Karpas-422 (cell line): Measurements from ENCODE around the gene FGD2. TPM values are rescaled to one million over a fixed set of nuclear protein-coding genes. Genes with fewer than 3 reads are reported as not detected.
A peak's percentile ranks its signal among the peaks of the same experiment; 100 is the strongest.

ENCODE experiments used
- DNase-seq: peaks from one replicate; pipeline ENCODE4 v3.0.0-alpha.2; 2015
- H2AFZ ChIP-seq: fragments of 200-600 bp; sonication (generic); 2 replicates; pipeline ENCODE4 v1.6.1; 2014; ENCODE audit warnings: antibody characterized with exemption, low read length, mixed read lengths
- H3K27ac ChIP-seq: fragments of 200-600 bp; sonication (generic); 2 replicates; pipeline ENCODE4 v1.5.1; 2014; ENCODE audit warnings: mild to moderate bottlenecking, low read length, moderate library complexity
- H3K27me3 ChIP-seq: fragments of 200-600 bp; sonication (generic); 2 replicates; pipeline ENCODE4 v1.6.1; 2014; ENCODE audit warnings: low read length, mixed read lengths
- H3K36me3 ChIP-seq: fragments of 200-600 bp; sonication (generic); 2 replicates; pipeline ENCODE4 v1.6.1; 2014; ENCODE audit warnings: low read length, mixed read lengths; ENCODE audit not compliant: insufficient read depth
- H3K4me1 ChIP-seq: fragments of 200-600 bp; sonication (generic); 2 replicates; pipeline ENCODE4 v1.6.1; 2014; ENCODE audit warnings: mild to moderate bottlenecking, low read length, mixed read lengths
- H3K4me2 ChIP-seq: fragments of 200-600 bp; sonication (generic); 2 replicates; pipeline ENCODE4 v1.6.1; 2014; ENCODE audit warnings: low read length, low read depth, mild to moderate bottlenecking; ENCODE audit not compliant: poor library complexity, severe bottlenecking
- H3K4me3 ChIP-seq: fragments of 200-600 bp; sonication (generic); 2 replicates; pipeline ENCODE4 v1.5.1; 2014; ENCODE audit warnings: mild to moderate bottlenecking, antibody characterized with exemption, low read length, mixed read lengths
- H3K79me2 ChIP-seq: fragments of 200-600 bp; sonication (generic); 2 replicates; pipeline ENCODE4 v1.6.1; 2014; ENCODE audit warnings: mild to moderate bottlenecking, low read length, mixed read lengths
- H3K9ac ChIP-seq: fragments of 200-600 bp; sonication (generic); 2 replicates; pipeline ENCODE4 v1.6.0; 2014; ENCODE audit warnings: low read length
- H3K9me2 ChIP-seq: fragments of 200-600 bp; sonication (generic), shearing (Covaris generic); replicated peaks from 2 replicates; pipeline ENCODE4 v1.6.0; 2014; ENCODE audit warnings: mild to moderate bottlenecking, low read length, moderate library complexity; ENCODE audit not compliant: insufficient read depth
- H3K9me3 ChIP-seq: fragments of 300-700, 200-600 bp; sonication (generic); 2 replicates; pipeline ENCODE4 v1.6.1; 2014; ENCODE audit warnings: low read length, mixed read lengths
- H4K20me1 ChIP-seq: fragments of 200-600 bp; sonication (generic); 2 replicates; pipeline ENCODE4 v1.6.1; 2014; ENCODE audit warnings: mild to moderate bottlenecking, antibody characterized with exemption, low read length, low read depth; ENCODE audit not compliant: insufficient read depth
- total RNA-seq: library from RNA; depleted of rRNA; stranded (reverse); fragments of >200 nt; shearing (Covaris generic); gene quantifications from 2 replicates; pipeline ENCODE4 v1.2.3, GENCODE V29; 2014; ENCODE audit warnings: low replicate concordance

FGD2 gene
- total RNA-seq, 1 experiment from 2014 or later = 37.1 TPM

DNA sequence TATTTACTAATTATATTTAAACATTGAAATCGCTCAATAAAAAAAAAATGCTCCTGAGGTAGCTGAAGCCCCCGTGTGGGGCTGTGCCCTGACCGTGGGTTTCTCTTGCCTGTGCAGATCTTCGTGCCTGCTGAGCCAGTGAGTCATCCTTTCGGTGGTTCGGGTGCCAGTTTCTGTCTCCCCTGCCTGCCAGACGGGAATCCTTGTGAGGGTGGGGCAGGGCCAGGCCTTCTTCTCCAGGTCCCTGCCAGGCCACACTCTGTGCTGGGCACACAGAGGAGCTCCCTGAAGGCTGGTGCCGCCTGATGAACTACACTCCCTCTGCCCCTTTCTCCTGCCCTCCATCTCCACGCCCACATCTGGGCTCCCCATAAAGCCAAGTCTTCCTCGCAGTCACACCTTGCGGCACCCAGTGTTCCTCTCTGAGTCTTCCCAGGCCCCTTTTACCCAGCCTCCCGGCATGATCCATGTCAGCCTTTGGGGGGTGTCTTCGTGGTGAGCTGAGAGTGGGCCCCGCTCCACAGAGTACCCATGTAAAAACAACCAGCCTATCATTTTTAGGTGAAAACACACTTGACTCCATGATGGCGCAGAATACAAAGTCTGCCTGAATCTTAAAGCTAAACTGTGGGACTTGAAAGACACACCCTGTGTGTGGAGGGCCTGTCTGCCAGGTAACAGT, 19.3 kb downstream of the FGD2 start:
- Histone ChIP-seq H3K4me2 (no peak overlapping the region), H2AFZ (no peak overlapping the region)

GRCh38 chr6:37025621-37026466, 20.4 kb downstream of the FGD2 start:
- no peak for DNase-seq
- H3K4me3 ChIP-seq = no peak overlapping the region
- no peak overlapping the region for H3K9ac ChIP-seq
- H3K4me1 ChIP-seq = no peaks in the 10 kb centered on the region
- H3K4me2 ChIP-seq = no peak overlapping the region
- peaks cover 7% of the 10 kb centered on the region for H3K36me3 ChIP-seq
- H4K20me1 ChIP-seq = no peaks in the 10 kb centered on the region
- H3K27me3 ChIP-seq = no peaks in the 10 kb centered on the region
- no peaks in the 10 kb centered on the region for H3K9me2 ChIP-seq
- peaks cover 9% of the 10 kb centered on the region; the same call in 1 of the 2 replicates for H3K9me3 ChIP-seq
- no peak overlapping the region for H2AFZ ChIP-seq
- no peak overlapping the region for H3K27ac ChIP-seq
- no peaks in the 10 kb centered on the region for H3K79me2 ChIP-seq

More for the DNA sequence above, 19.3 kb downstream of the FGD2 start:
- H3K9ac ChIP-seq = no peak overlapping the region
- H3K9me2 ChIP-seq = no peaks in the 10 kb centered on the region
- H3K27me3 ChIP-seq = no peaks in the 10 kb centered on the region
- no peak overlapping the region for H3K27ac ChIP-seq
- H3K79me2 ChIP-seq = no peaks in the 10 kb centered on the region
- H3K4me3 ChIP-seq = no peak overlapping the region
- no peak for DNase-seq
- no peaks in the 10 kb centered on the region for H3K4me1 ChIP-seq
- H3K9me3 ChIP-seq = no peaks in the 10 kb centered on the region
- H3K36me3 ChIP-seq = no peaks in the 10 kb centered on the region
- H4K20me1 ChIP-seq = no peaks in the 10 kb centered on the region

GRCh38 chr6:37027036-37027720, 21.7 kb downstream of the FGD2 start:
- Histone ChIP-seq H4K20me1 (no peaks in the 10 kb centered on the region), H3K9ac (no peak overlapping the region), H3K27me3 (no peaks in the 10 kb centered on the region), H3K9me3 (peaks cover 9% of the 10 kb centered on the region; the same call in 1 of the 2 replicates), H3K4me2 (no peak overlapping the region), H3K36me3 (peaks cover 7% of the 10 kb centered on the region), H2AFZ (no peak overlapping the region), H3K79me2 (no peaks in the 10 kb centered on the region), H3K4me3 (no peak overlapping the region), H3K27ac (no peak overlapping the region), H3K9me2 (no peaks in the 10 kb centered on the region), H3K4me1 (no peaks in the 10 kb centered on the region)
- no peak for DNase-seq

GRCh38 chr6:37027811-37028469, 22.5 kb downstream of the FGD2 start:
- Histone ChIP-seq H2AFZ (no peak overlapping the region), H3K27ac (no peak overlapping the region), H3K27me3 (no peaks in the 10 kb centered on the region), H3K9ac (no peak overlapping the region), H3K9me3 (peaks cover 9% of the 10 kb centered on the region; the same call in 1 of the 2 replicates), H3K9me2 (no peaks in the 10 kb centered on the region), H3K4me2 (no peak overlapping the region), H3K79me2 (no peaks in the 10 kb centered on the region), H3K4me1 (no peaks in the 10 kb centered on the region), H3K36me3 (peaks cover 7% of the 10 kb centered on the region), H3K4me3 (no peak overlapping the region), H4K20me1 (no peaks in the 10 kb centered on the region)
- DNase-seq = no peak

GRCh38 chr6:37029249-37029971, 24.0 kb downstream of the FGD2 start:
- peaks cover 9% of the 10 kb centered on the region; the same call in 1 of the 2 replicates for H3K9me3 ChIP-seq
- no peaks in the 10 kb centered on the region for H3K4me1 ChIP-seq
- no peak overlapping the region for H3K27ac ChIP-seq
- no peaks in the 10 kb centered on the region for H3K27me3 ChIP-seq
- H3K9ac ChIP-seq = no peak overlapping the region
- H2AFZ ChIP-seq = no peak overlapping the region
- no peak overlapping the region for H3K4me3 ChIP-seq
- peaks cover 7% of the 10 kb centered on the region for H3K36me3 ChIP-seq
- H4K20me1 ChIP-seq = no peaks in the 10 kb centered on the region
- no peaks in the 10 kb centered on the region for H3K9me2 ChIP-seq
- no peaks in the 10 kb centered on the region for H3K79me2 ChIP-seq
- peak; percentile 64 for DNase-seq
- no peak overlapping the region for H3K4me2 ChIP-seq

GRCh38 chr6:37030599-37030998, 25.1 kb downstream of the FGD2 start:
- H3K36me3 ChIP-seq = peaks cover 7% of the 10 kb centered on the region
- no peak for DNase-seq
- no peaks in the 10 kb centered on the region for H3K9me2 ChIP-seq
- no peaks in the 10 kb centered on the region for H3K4me1 ChIP-seq
- H3K27ac ChIP-seq = no peak overlapping the region
- H3K9ac ChIP-seq = no peak overlapping the region
- H3K4me3 ChIP-seq = no peak overlapping the region
- H3K4me2 ChIP-seq = no peak overlapping the region
- H3K27me3 ChIP-seq = no peaks in the 10 kb centered on the region
- H3K9me3 ChIP-seq = peaks cover 9% of the 10 kb centered on the region; the same call in 1 of the 2 replicates
- no peak overlapping the region for H2AFZ ChIP-seq
- H3K79me2 ChIP-seq = no peaks in the 10 kb centered on the region
- H4K20me1 ChIP-seq = no peaks in the 10 kb centered on the region

- H3K27me3 ChIP-seq = no peaks in the 10 kb centered on the region
- H3K9me3 ChIP-seq = peaks cover 9% of the 10 kb centered on the region; the same call in 1 of the 2 replicates
- no peak overlapping the region for H3K27ac ChIP-seq
- H3K9ac ChIP-seq = no peak overlapping the region
- DNase-seq = no peak
- no peak overlapping the region for H3K4me2 ChIP-seq
- H3K4me3 ChIP-seq = no peak overlapping the region
- no peaks in the 10 kb centered on the region for H3K79me2 ChIP-seq
- peaks cover 7% of the 10 kb centered on the region for H3K36me3 ChIP-seq
- no peaks in the 10 kb centered on the region for H3K4me1 ChIP-seq
- H3K9me2 ChIP-seq = no peaks in the 10 kb centered on the region
- H2AFZ ChIP-seq = no peak overlapping the region
- no peaks in the 10 kb centered on the region for H4K20me1 ChIP-seq
Observed at GRCh38 chr6:37032239-37032638, 26.8 kb downstream of the FGD2 start.
